ENCODE measurements around the gene SERPINB5.

- no peak for TF ChIP-seq CTCF (IDR thresholded peaks at IDR 0.05)
- no peak for TF ChIP-seq POLR2AphosphoS5 (IDR thresholded peaks at IDR 0.05; ENCODE audit: low read depth, low read length)
- TF ChIP-seq TCF7L2 (IDR thresholded peaks at IDR 0.05; ENCODE audit: low read depth, low read length), result no peak
- TF ChIP-seq, protein P1, sequence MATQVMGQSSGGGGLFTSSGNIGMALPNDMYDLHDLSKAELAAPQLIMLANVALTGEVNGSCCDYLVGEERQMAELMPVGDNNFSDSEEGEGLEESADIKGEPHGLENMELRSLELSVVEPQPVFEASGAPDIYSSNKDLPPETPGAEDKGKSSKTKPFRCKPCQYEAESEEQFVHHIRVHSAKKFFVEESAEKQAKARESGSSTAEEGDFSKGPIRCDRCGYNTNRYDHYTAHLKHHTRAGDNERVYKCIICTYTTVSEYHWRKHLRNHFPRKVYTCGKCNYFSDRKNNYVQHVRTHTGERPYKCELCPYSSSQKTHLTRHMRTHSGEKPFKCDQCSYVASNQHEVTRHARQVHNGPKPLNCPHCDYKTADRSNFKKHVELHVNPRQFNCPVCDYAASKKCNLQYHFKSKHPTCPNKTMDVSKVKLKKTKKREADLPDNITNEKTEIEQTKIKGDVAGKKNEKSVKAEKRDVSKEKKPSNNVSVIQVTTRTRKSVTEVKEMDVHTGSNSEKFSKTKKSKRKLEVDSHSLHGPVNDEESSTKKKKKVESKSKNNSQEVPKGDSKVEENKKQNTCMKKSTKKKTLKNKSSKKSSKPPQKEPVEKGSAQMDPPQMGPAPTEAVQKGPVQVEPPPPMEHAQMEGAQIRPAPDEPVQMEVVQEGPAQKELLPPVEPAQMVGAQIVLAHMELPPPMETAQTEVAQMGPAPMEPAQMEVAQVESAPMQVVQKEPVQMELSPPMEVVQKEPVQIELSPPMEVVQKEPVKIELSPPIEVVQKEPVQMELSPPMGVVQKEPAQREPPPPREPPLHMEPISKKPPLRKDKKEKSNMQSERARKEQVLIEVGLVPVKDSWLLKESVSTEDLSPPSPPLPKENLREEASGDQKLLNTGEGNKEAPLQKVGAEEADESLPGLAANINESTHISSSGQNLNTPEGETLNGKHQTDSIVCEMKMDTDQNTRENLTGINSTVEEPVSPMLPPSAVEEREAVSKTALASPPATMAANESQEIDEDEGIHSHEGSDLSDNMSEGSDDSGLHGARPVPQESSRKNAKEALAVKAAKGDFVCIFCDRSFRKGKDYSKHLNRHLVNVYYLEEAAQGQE (IDR thresholded peaks at IDR 0.05; ENCODE audit: insufficient read depth in 1 of 2, low read depth in 2 of 2, low read length in 1 of 2), result no peak
Observed at GRCh38 chr18:63440881-63441280, 35.9 kb upstream of the SERPINB5 start.
